ENCODE data around the gene CFAP43.

GRCh38 chr10:104128214-104128613 lies 104.0 kb downstream of the CFAP43 start:
- no peak for TF ChIP-seq TAF1 (IDR thresholded peaks at IDR 0.05; ENCODE audit: low read depth, low read length)
- no peak for TF ChIP-seq POLR2A (IDR thresholded peaks at IDR 0.05; ENCODE audit: low read depth, low read length)
- TF ChIP-seq POLR2AphosphoS5 (IDR thresholded peaks at IDR 0.05; ENCODE audit: low read depth, low read length): no peak
- TF ChIP-seq PAX5 (IDR thresholded peaks at IDR 0.05; ENCODE audit: insufficient read depth, low read length, severe bottlenecking): no peak
- TF ChIP-seq SPI1 (IDR thresholded peaks at IDR 0.05; ENCODE audit: low read depth, low read length): no peak
